GM18873 (cell line): ENCODE data around the gene STXBP5.

Experiments used
- ATAC-seq: cut with Tn5 transposase; IDR thresholded peaks from one replicate; pipeline ENCODE4 v1.9.1; 2021; ENCODE audit warnings: mild to moderate bottlenecking, moderate library complexity, moderate number of reproducible peaks; ENCODE audit not compliant: unreplicated experiment, low FRiP score

STXBP5 gene

DNA sequence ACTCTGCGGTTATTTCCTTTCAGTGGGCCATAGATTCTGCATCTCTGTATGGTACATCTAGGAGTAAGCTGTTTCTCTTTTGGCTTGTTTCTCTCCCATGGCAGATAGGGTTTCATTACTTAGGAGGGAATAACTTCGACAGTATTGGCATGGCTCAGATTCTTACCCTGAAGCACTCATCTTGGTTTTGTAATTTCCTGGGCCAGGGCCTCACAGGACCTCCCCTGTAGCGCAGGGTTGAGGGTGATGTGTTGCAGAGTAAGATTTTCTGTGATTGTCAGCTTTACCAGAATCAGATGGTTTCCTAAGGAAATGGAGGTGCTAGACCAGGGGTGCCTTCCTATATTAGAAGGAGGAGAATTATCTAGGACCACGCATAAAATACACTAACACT, 78.3 kb downstream of the STXBP5 start:
- no peak for ATAC-seq

- ATAC-seq, result no peak
Observed at GRCh38 chr6:147283460-147283859, 79.2 kb downstream of the STXBP5 start.

DNA sequence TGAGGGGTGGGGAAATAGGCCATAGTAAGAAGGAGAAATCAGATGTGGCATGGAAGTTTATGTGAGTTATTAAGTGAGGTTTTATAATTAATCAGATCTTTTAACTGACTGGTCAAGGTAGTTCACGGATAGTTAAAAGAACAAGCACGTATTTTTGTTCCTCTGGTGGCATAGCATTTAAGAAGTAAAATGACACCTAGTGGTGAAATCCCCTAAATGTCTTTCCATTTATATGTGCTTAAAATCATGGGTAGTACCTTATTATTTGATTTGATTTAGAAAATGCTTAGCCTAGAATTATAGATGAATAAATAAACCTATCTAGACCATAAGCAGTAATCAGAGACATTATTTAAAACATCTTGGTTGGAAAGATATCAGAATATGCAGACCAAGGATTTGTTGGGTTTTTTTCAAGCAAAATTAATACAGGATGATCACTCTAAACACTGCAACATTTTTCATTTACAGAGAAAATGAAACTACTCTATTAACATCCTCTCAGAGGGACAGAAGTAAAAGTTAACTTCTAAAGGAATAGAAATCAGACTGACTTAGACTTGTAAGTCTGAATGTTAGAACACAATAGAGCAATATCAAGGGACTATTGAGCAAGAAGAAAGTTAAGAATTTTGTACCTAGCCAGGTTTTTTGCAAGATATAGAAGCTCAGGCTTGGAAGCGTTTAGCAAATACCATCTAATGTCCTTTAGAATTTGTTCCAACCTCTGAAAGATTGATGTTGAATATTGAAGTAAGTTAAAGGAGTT, 81.1 kb downstream of the STXBP5 start:
- peak; percentile 61 for ATAC-seq

DNA sequence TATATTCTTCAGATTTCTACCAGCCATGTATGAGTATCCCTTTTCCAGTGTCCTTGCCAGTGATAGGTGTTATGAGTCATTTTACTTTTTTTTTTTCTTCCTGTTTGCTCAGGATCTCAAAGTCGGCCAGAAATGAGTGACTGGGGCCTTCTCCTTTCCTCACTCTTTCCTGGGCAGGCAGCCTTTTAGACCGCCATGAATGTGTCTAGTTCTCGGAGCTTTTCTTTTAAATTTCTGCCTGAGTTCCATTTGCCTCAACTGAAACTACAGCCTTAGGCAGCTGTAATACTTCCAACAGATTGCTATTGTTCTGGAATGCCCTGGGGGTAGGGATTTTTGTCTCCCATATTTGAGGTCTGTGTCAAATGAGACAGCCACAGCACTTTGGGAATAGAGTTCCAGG, 83.7 kb downstream of the STXBP5 start:
- no peak for ATAC-seq

DNA sequence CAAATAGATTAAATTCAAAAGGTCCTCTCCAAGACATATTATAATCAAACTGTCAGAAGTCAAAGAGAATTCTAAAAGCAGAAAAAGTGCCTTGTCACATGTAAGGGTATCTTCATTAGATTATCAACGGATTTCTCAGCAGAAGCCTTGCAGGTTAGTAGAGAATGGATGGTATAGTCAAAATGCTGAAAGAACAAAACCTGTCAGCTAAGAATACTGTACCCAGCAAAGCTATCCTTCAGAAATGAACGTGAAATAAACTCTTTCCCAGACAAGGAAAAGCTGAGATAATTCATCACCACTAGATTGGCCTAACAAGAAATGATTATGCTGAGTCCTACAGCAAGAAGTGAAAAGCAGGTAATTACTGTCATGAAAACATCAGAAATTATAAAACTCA, 92.9 kb downstream of the STXBP5 start:
- ATAC-seq, result no peak

DNA sequence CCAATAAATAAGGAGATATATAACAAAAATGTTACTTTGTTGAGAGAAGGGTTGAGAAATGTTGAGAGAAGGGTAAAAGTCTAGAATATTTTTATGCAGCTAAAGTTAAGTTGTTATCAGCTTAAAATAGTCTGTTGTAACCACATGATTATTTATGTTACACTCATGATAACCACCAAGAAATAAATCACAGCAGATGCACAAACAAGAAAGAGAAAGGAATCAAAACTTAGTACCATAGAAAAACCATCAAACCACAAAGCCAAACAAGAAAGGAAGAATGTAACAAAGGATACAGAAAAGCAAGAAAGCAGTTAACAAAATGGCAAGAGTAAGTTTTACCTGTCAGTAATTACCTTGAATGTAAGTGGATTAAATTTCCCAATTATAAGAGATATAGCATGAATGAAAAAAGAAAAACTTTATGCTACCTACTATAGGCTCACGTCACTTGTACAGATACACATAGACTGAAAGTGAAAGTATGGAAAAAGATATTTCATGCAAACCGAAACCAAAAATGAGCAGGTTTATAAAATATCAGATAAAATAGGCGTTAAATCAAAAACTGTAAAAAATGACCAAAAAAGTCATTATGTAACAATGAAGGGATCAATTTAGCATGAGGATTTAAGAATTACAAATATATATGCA, 93.6 kb downstream of the STXBP5 start:
- no peak for ATAC-seq

DNA sequence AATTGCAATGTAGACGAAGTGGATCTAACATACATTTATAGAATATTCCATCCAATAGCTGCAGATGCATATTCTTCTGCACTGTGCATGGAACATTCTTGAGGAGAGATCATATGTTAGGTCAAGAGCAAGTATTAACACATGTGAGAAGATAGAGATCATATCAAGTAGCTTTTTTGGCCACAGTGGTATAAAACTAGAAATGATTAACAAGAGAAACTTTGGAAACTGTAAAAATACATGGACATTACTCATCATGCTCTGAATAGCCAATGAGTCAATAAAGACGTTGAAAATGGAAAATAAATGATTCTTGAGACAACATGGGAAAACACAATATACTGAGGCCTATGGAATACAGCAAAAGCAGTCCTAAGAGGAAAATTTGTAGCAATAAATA, 94.2 kb downstream of the STXBP5 start:
- ATAC-seq, result no peak

- ATAC-seq, result no peak
Observed at GRCh38 chr6:147299035-147299434, 94.8 kb downstream of the STXBP5 start.

- no peak for ATAC-seq
Observed at GRCh38 chr6:147301070-147301469, 96.9 kb downstream of the STXBP5 start.

- ATAC-seq, result no peak
Observed at GRCh38 chr6:147304016-147304415, 99.8 kb downstream of the STXBP5 start.

DNA sequence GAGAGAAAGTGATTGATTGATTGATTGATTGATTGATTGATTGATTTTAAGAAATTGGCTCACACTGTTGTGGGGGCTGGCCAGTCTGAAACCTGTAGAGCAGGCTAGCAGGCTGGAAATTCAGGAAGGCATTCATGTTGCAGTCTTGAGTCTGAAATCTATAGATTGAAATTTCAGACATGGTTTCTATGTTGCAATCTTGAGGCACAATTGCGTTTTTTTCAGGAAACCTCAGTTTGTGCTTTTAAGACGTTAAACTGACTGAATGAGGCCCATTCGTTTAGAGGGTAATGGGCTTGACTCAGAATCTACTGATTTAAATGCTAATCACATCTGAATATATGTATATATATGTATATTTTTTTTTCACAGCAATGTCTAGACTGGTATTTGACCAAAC, 106.3 kb downstream of the STXBP5 start:
- no peak for ATAC-seq

DNA sequence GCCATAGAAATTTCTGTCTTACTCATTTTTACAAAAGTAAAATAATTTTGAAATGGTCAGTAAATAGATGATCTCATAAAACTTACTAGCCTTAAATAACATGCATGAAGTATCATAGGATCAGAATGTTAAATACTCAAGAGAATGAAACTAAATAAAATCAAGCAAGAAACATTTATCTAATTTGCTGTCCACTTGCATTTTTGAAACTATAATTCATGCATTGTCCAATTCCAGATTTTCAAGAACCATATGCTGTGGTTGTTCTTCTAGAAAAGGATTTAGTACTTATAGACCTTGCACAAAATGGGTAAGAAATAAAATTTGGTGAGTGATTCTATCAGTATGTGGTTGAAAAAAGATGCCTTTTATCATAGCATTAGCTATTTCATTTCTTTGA, 107.0 kb downstream of the STXBP5 start:
- no peak for ATAC-seq

GRCh38 chr6:147321260-147321659, 117.0 kb downstream of the STXBP5 start:
- no peak for ATAC-seq

GRCh38 chr6:147322299-147323162, 118.3 kb downstream of the STXBP5 start:
- peak; percentile 95 for ATAC-seq

DNA sequence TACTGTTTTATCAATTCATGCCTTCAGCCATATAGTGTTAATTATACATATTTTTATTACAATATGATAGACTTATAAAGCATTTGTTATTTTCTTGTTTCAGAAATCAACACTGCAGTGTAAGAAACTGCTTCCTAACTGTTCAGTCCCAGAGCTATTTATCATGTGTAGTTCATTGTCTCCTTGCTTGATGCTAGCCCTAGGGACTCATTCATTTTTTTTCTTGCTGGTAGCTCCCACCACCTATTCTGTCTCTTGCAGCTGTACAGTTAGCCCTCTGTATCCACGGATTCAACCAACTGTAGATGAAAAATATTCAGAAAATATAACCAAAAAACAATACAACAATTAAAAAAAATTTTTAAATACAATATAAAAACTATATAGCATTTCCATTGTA, 121.3 kb downstream of the STXBP5 start:
- no peak for ATAC-seq

DNA sequence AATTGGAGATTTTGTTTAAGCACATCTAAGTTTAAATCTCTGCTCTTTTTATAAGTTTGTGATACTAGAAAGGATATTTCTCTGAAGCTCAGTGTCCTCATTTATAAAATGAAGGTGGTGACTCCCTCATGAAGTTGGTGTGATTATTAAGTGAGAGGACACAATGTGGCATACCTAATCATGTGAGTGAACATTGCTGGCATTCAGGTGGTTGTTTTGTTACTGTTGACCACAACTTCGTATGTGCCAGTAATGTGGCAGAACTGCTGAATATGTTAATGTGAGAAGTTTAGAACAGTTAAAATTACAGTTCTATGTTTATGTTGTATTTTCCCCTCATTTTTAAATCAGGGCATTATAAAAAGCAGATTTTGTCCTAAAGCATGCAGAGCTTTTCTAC, 127.2 kb downstream of the STXBP5 start:
- ATAC-seq, result no peak

GRCh38 chr6:147337921-147338320, 133.7 kb downstream of the STXBP5 start:
- ATAC-seq, result no peak

GRCh38 chr6:147341486-147341885, 137.3 kb downstream of the STXBP5 start:
- ATAC-seq, result no peak

GRCh38 chr6:147345902-147346301, 141.7 kb downstream of the STXBP5 start:
- ATAC-seq, result no peak

- no peak for ATAC-seq
Observed at GRCh38 chr6:147347179-147347881, 143.1 kb downstream of the STXBP5 start.
